Glutamatergic neuron (in vitro differentiated cells): ENCODE results near the gene ATP2A2. TPM values are rescaled to one million over a fixed set of nuclear protein-coding genes. Genes with fewer than 3 reads are reported as not detected.
A peak's percentile ranks its signal among the peaks of the same experiment; 100 is the strongest.

Experiments used
- DNase-seq: peaks from one replicate; pipeline ENCODE4 v3.0.0; 2022
- H3K27ac Mint-ChIP-seq: one replicate; pipeline ENCODE4 v1.8.0; 2020; ENCODE audit warnings: mild to moderate bottlenecking, mixed read lengths, inconsistent platforms; ENCODE audit not compliant: unreplicated experiment
- H3K27me3 Mint-ChIP-seq: one replicate; pipeline ENCODE4 v1.8.0; 2020; ENCODE audit warnings: mild to moderate bottlenecking, moderate library complexity, mixed read lengths, inconsistent platforms; ENCODE audit not compliant: unreplicated experiment
- H3K36me3 Mint-ChIP-seq: one replicate; pipeline ENCODE4 v1.8.0; 2020; ENCODE audit warnings: mild to moderate bottlenecking, mixed read lengths, inconsistent platforms; ENCODE audit not compliant: unreplicated experiment
- H3K4me1 Mint-ChIP-seq: one replicate; pipeline ENCODE4 v1.8.0; 2020; ENCODE audit warnings: mild to moderate bottlenecking, low read depth, mixed read lengths, inconsistent platforms; ENCODE audit not compliant: unreplicated experiment
- H3K4me3 Mint-ChIP-seq: one replicate; pipeline ENCODE4 v1.8.0; 2020; ENCODE audit warnings: mild to moderate bottlenecking, mixed read lengths, inconsistent platforms; ENCODE audit not compliant: unreplicated experiment
- H3K9me3 Mint-ChIP-seq: one replicate; pipeline ENCODE4 v1.8.0; 2020; ENCODE audit warnings: mild to moderate bottlenecking, moderate library complexity, mixed read lengths, inconsistent platforms; ENCODE audit not compliant: unreplicated experiment
- CTCF ChIP-seq: fragments of 200-600 bp; sonication (generic); IDR thresholded peaks from one replicate; pipeline ENCODE4 v1.5.0; 2021; ENCODE audit not compliant: partially characterized antibody, unreplicated experiment
- total RNA-seq: library from RNA; stranded (reverse); fragmentation: NEBNext Ultra II Directional; extraction: Animal tissue kit (Norgen Biotek cat#: 25700); gene quantifications from one replicate; pipeline ENCODE4 v1.2.1, GENCODE V29; 2021; ENCODE audit not compliant: unreplicated experiment

ATP2A2 gene
- total RNA-seq, 1 donor from 2014 or later, result 269 TPM

- TF ChIP-seq CTCF, result no peak
- no peak for DNase-seq
- Mint-ChIP-seq H3K27me3 (peaks cover 9% of the 10 kb centered on the region), H3K4me1 (peaks cover 9% of the 10 kb centered on the region), H3K36me3 (no peaks in the 10 kb centered on the region), H3K27ac (no peak overlapping the region), H3K9me3 (peaks cover 11% of the 10 kb centered on the region), H3K4me3 (no peak overlapping the region)
Measured at GRCh38 chr12:110277530-110278254, 3.4 kb upstream of the ATP2A2 start.

- peaks cover 13% of the 10 kb centered on the region for H3K9me3 Mint-ChIP-seq
- peaks cover 9% of the 10 kb centered on the region for H3K27me3 Mint-ChIP-seq
- no peak overlapping the region for H3K4me3 Mint-ChIP-seq
- H3K27ac Mint-ChIP-seq, result no peak overlapping the region
- peaks cover 9% of the 10 kb centered on the region for H3K4me1 Mint-ChIP-seq
- no peak for TF ChIP-seq CTCF
- no peaks in the 10 kb centered on the region for H3K36me3 Mint-ChIP-seq
- no peak for DNase-seq
Measured at GRCh38 chr12:110278255-110278536, 2.9 kb upstream of the ATP2A2 start.

- TF ChIP-seq CTCF, result no peak
- DNase-seq, result no peak
- peak overlapping the region; percentile 94 for H3K27ac Mint-ChIP-seq
- peaks cover 13% of the 10 kb centered on the region for H3K9me3 Mint-ChIP-seq
- no peaks in the 10 kb centered on the region for H3K36me3 Mint-ChIP-seq
- peaks cover 22% of the 10 kb centered on the region for H3K4me1 Mint-ChIP-seq
- peak overlapping the region; percentile 95 for H3K4me3 Mint-ChIP-seq
- H3K27me3 Mint-ChIP-seq, result peaks cover 9% of the 10 kb centered on the region
Measured at GRCh38 chr12:110279566-110280375, 1.3 kb upstream of the ATP2A2 start.

DNA sequence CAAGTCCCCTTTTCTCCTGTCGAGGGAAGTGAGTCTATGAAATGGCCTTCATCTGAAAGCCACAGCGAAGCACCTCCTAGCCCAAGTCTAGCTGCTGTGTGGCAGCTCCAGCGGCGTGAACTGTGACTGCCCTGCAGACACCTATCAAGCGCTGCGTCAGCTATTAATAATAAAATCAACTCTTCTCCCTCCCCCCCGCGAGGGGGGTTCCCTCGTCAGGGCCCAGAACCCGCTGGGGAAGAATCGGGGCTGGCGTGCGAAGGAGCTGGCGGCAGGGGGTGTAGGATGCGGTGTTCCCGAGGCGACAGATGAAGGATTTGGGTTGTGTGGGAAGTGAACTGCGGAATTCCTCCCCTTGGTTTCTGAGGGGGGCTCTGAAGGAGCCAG, 662 bp upstream of the ATP2A2 start:
- Mint-ChIP-seq H3K4me3 (peak overlapping the region; percentile 95), H3K36me3 (no peaks in the 10 kb centered on the region), H3K4me1 (peaks cover 27% of the 10 kb centered on the region), H3K9me3 (peaks cover 13% of the 10 kb centered on the region), H3K27ac (peak overlapping the region; percentile 94), H3K27me3 (peaks cover 9% of the 10 kb centered on the region)
- peak; percentile 58 for DNase-seq
- no peak for TF ChIP-seq CTCF

GRCh38 chr12:110281549-110282299, 677 bp downstream of the ATP2A2 start:
- peaks cover 13% of the 10 kb centered on the region for H3K9me3 Mint-ChIP-seq
- H3K4me1 Mint-ChIP-seq, result peaks cover 28% of the 10 kb centered on the region
- DNase-seq, result peak; percentile 64
- peak overlapping the region; percentile 99 for H3K27ac Mint-ChIP-seq
- no peak for TF ChIP-seq CTCF
- H3K27me3 Mint-ChIP-seq, result peaks cover 9% of the 10 kb centered on the region
- no peaks in the 10 kb centered on the region for H3K36me3 Mint-ChIP-seq
- peak overlapping the region; percentile 97 for H3K4me3 Mint-ChIP-seq
